GM18517 (cell line): ENCODE measurements around the gene YIPF4.
"Not testable (repeated sequence)": the region's sequence is repeated elsewhere in the genome, so short reads cannot be mapped to it uniquely, and the experiment has no call there.

Experiments used
- ATAC-seq: cut with Tn5 transposase; IDR thresholded peaks from one replicate; pipeline ENCODE4 v1.9.1; 2021; ENCODE audit warnings: mild to moderate bottlenecking, moderate library complexity; ENCODE audit not compliant: unreplicated experiment

YIPF4 gene

GRCh38 chr2:32277674-32278477 is at the start of gene YIPF4:
Gene YIPF4 (plus strand): TSS chr2:32277904. CDS start chr2:32278156, 252 bp downstream.
- ATAC-seq = peak; percentile 100

DNA sequence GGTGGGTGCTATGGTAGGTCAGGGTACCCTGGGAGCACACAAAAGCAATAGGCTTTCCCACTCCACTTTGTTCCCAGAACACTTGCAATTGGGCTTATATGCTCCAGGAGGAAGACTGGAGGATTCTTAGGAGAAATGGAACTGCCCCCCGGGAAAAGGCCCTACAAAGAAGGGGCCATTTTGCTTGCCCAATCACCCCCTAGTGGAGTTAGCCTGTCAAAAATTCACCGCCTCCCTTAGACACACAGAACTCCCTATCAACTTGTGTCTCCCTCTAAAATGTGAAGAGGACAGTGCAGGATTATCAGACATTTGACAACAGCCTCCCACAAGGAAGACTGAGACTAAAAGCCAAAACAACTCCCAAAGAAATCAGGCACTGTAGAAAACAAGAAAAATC is 49.5 kb upstream of the YIPF4 start:
- no peak for ATAC-seq

GRCh38 chr2:32229635-32230034 is 48.1 kb upstream of the YIPF4 start:
- no peak for ATAC-seq

DNA sequence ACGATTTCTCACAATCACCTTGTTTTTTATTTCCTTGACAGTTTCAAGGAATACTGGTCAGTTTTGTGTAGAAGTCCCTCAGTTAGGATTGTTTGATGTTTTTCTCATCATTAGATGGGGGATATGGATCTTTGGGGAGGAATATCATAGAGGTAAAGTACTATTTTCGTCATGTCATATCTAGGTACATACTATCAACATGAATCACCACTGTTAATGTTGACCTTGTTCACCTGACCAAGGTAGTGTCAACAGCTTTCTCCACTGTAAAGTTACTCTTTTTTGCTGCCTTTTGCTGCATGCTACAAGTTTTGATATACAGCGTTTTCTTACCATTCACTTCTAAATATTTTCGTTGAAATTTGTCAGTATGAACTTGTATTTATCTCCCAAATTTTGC is 45.7 kb upstream of the YIPF4 start:
- no peak for ATAC-seq

GRCh38 chr2:32235315-32235714 is 42.4 kb upstream of the YIPF4 start:
- no peak for ATAC-seq

DNA sequence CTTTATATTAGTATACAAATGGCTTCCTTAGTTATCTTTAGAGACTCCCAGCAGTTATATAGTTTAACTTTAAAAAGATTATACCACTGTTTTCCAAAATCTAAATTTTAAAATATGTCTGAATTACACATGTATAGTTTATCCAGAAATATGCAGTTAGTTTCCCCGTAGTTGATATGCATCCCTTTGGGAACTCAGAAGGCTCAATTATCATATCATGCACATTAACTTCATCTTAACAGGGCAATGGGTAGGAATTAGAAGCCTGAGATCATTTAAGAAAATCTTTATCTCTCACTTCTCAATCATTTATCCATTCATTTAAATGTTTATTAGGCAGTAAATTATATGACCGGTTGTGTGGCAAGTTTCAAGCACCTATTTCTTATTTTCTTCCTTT is 40.2 kb upstream of the YIPF4 start:
- no peak for ATAC-seq

- no peak for ATAC-seq
These were observed 39.7 kb upstream of the YIPF4 start for GRCh38 chr2:32237996-32238395.

DNA sequence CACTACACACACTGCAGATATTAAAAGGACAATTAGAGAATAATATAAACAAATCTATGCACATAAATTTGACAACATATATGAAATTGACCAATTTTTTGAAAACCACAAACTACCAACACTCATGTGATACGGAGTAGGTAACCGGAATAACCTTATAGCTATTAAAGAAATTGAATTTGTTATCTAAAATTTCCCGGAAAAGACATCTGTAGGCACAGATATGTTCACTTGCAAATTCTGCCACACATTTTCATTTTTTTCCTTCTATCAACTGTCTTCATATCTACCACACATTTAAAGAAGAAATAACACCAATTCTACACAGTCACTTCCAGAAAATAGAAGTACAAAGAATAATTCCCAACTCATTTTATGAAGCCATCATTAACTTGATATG is 35.4 kb upstream of the YIPF4 start:
- ATAC-seq = no peak

DNA sequence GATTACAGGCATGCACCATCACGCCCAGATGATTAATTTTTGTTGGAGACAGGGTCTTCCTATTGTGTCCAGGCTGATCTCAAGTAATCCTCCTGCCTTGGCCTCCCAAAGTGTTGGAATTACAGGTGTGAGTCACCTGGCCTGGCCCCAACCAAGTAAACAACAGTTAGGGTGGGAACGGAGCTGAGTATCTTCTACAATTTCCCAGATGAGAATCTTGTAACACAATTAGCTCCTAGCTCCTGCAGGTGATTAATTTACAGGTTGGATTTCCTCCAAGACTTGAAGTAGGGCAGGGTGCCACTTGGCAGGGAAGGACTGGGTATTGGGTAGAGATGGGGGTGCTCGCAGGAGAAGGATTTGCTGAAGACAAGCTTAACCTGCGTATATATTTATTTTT is 30.8 kb upstream of the YIPF4 start:
- no peak for ATAC-seq

GRCh38 chr2:32248299-32248698 is 29.4 kb upstream of the YIPF4 start:
- ATAC-seq = no peak

GRCh38 chr2:32249731-32250236 is 27.9 kb upstream of the YIPF4 start:
- ATAC-seq = no peak

DNA sequence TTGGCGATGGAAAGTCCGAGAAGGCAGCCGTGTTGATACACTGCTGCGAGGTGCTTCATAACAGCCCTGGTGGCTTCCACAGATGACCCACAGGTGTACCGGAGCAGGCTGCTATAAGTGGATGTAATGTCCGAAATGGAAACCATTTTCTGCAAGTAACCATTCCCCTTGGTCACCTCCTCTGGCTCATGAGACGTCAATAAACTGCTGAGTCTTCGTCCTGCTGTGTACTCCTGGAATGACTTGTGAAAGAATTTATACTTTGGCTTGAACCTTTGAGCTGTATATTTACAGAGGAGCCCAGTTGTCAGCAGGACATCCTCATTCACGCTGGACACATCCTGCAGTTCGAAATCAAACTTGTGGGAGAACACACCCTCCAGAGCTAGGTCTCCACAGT is 27.4 kb upstream of the YIPF4 start:
- ATAC-seq = no peak

DNA sequence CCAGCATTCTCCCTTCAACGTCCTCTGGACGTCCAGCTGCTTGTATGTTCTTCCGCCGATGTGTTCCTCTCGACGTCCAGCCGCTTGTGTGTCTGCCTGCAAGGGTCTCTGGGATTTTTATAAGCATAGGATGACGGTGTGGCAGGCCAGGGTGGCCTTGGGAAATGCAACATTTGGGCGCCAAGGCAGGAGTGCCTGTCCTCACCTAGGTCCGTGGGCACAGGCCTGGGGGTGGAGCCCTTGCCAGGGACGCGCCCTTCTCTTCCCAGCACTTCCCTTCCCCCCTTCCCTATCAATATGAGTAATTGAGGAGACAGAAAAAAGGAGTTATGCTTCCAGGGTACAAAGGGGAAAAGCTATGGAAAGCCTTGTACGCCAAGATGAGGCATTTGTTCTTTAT is 19.5 kb upstream of the YIPF4 start:
- no peak for ATAC-seq

DNA sequence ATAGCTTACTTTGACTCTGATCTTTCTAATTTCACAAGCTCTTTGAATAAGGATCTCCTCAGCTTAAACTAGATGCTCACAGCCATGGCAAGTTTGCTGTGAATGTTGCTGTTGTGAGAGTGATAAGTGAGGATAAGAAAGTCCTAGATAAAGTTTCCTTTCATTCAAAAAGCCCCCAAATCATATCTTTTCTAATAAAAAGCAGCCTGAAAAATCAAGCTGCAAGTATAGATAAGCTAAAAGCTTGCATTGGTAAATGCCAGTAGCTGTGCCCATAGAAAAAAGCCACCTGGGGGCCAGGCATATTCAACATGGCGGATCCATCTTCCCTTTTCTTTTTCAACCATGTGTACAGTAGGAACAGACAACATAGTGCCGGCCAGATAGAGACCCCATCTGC is 17.3 kb upstream of the YIPF4 start:
- no peak for ATAC-seq

GRCh38 chr2:32262105-32262504 is 15.6 kb upstream of the YIPF4 start:
- no peak for ATAC-seq

- ATAC-seq = peak; percentile 91
These were observed 13.1 kb upstream of the YIPF4 start, which contains the start of gene NLRC4 for GRCh38 chr2:32264422-32265105. Gene NLRC4 (minus strand): TSS chr2:32264886. CDS start chr2:32256775, 8,111 bp downstream.

GRCh38 chr2:32271063-32271462 is 6.6 kb upstream of the YIPF4 start:
- ATAC-seq = no peak

DNA sequence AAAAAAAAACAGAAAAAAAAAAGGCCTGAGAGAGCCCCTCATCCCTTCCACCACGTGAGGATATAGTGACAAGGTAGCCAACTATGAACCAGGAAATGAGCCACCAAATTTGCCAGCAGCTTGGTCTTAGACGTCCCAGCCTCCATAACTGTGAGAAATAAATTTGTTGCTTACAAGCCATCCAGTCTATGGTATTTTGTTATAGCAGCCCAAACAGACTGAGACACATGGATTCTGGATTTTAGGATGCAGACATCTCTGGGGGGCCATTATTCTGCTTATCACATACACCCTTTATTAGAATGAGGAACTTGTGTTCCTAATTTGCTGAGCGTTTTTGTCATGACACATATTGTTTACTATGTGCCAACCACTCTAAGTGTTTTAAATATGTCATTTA is 5.4 kb upstream of the YIPF4 start:
- no peak for ATAC-seq

DNA sequence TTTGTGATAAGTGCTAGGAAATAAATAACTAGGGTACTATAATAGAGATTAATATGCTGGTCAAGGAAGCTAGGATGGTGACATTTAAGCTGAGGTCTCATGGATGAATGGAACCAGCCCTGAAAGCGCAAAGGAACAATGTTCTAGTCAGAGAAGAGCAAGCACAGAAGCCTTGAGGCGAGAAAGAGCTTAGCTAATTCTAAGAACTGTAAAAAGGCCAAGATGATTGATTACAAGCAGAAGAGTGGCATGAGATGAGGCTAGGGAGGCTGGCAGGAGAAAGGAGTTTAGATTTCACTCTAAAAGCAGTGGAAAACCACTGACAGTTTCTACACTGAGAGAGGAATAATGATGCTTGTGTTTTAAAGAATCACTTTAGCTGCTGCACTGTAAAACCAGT is 3.4 kb upstream of the YIPF4 start:
- no peak for ATAC-seq

GRCh38 chr2:32275790-32276189 is 1.9 kb upstream of the YIPF4 start:
- ATAC-seq = not testable (repeated sequence)

- ATAC-seq = no peak
These were observed 386 bp upstream of the YIPF4 start for GRCh38 chr2:32277363-32277673.

DNA sequence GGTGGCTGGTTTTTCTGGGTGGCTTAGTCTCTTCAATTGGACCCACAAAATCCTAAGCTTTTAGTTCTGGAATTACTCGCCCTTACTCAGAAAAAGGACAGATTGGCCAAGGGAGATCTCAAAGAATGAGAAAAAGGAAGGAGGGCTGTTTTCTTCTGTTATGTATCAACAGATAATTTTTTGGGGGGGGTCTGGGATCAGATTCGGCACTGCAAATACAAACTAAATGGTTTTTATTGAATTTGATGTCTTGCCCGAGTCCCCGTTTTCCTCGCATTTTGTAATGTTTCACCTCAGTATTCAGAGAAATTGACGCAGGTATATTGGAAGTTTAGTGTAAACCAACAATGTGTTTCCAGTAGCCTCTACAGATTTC is 762 bp downstream of the YIPF4 start:
- ATAC-seq = no peak
